Measurements from ENCODE around the gene TK1. TPM values are rescaled to one million over a fixed set of nuclear protein-coding genes. Genes with fewer than 3 reads are reported as not detected.
A peak's percentile ranks its signal among the peaks of the same experiment; 100 is the strongest.

Gene TK1
- total RNA-seq, 1 donor, result 87.2 TPM

GRCh38 chr17:78206298-78206697 is 19.4 kb upstream of the TK1 start:
- DNase-seq (ENCODE audit: low read depth), result no peak
- TF ChIP-seq CTCF (IDR thresholded peaks at IDR 0.05; ENCODE audit: insufficient read depth, low read depth, low read length), result peak; percentile 10
- no peak overlapping the region for H3K4me3 ChIP-seq (ENCODE audit: low read depth, low read length)

- TF ChIP-seq CTCF (IDR thresholded peaks at IDR 0.05; ENCODE audit: insufficient read depth, low read depth, low read length), result no peak
- DNase-seq (ENCODE audit: low read depth), result no peak
- H3K4me3 ChIP-seq (ENCODE audit: low read depth, low read length), result no peak overlapping the region
These were observed 18.4 kb upstream of the TK1 start for GRCh38 chr17:78205124-78205775.

- no peak for TF ChIP-seq CTCF (IDR thresholded peaks at IDR 0.05; ENCODE audit: insufficient read depth, low read depth, low read length)
- no peak for DNase-seq (ENCODE audit: low read depth)
- H3K4me3 ChIP-seq (ENCODE audit: low read depth, low read length), result no peak overlapping the region
These were observed 17.7 kb upstream of the TK1 start for GRCh38 chr17:78204387-78205123.

- H3K4me3 ChIP-seq (ENCODE audit: low read depth, low read length), result no peak overlapping the region
- DNase-seq (ENCODE audit: low read depth), result no peak
- no peak for TF ChIP-seq CTCF (IDR thresholded peaks at IDR 0.05; ENCODE audit: insufficient read depth, low read depth, low read length)
These were observed 15.8 kb upstream of the TK1 start for GRCh38 chr17:78202666-78203065.

GRCh38 chr17:78200451-78200850 is 13.6 kb upstream of the TK1 start:
- DNase-seq (ENCODE audit: low read depth), result no peak
- H3K4me3 ChIP-seq (ENCODE audit: low read depth, low read length), result no peak overlapping the region
- no peak for TF ChIP-seq CTCF (IDR thresholded peaks at IDR 0.05; ENCODE audit: insufficient read depth, low read depth, low read length)

GRCh38 chr17:78197147-78197832 is 10.4 kb upstream of the TK1 start:
- H3K4me3 ChIP-seq (ENCODE audit: low read depth, low read length), result no peak overlapping the region
- TF ChIP-seq CTCF (IDR thresholded peaks at IDR 0.05; ENCODE audit: insufficient read depth, low read depth, low read length), result no peak
- DNase-seq (ENCODE audit: low read depth), result no peak
